GM18499 (cell line): ENCODE results near the gene TMPRSS15.

Experiments used
- ATAC-seq: cut with Tn5 transposase; IDR thresholded peaks from one replicate; pipeline ENCODE4 v1.9.1; 2021; ENCODE audit warnings: moderate number of reproducible peaks; ENCODE audit not compliant: insufficient read depth, unreplicated experiment

Gene TMPRSS15

DNA sequence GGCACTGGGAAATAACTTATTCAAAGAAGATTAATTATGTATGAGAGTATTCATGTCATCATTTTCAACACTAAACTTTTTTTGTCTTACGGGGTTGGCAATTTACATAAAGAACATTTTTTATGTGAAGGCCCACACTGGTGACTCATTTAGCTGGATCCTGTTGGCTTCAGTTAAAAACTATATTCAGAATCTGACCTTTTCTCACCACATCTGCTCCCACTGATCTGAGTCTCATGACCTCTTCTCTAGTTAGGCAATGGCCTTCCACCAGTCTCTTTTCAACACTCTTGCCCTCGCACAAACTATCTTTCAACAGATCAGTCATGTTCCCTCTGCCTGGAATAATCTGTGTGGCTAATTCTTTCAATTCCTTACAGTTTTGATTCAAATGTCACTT lies 53.4 kb downstream of the TMPRSS15 start:
- no peak for ATAC-seq

DNA sequence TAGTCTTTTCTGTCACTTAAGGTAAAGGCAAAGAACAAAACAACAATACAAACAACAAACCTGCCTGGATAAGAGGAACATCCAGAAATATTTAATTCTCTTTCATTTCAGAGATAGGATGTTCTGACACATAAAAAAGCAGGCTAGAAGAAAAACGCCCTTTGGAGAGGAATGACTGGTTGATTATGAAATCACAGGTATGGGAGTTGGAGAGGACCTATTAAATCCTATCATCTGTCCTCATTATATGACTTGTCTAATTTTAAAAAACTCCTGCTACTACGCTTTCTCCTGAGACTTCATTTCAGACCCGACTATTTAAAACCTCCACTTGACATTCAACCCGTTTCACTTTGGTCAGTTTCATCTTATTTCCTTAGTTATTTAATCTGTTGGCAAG lies 54.1 kb downstream of the TMPRSS15 start:
- no peak for ATAC-seq

- no peak for ATAC-seq
These were observed 63.1 kb downstream of the TMPRSS15 start for GRCh38 chr21:18340387-18340942.

DNA sequence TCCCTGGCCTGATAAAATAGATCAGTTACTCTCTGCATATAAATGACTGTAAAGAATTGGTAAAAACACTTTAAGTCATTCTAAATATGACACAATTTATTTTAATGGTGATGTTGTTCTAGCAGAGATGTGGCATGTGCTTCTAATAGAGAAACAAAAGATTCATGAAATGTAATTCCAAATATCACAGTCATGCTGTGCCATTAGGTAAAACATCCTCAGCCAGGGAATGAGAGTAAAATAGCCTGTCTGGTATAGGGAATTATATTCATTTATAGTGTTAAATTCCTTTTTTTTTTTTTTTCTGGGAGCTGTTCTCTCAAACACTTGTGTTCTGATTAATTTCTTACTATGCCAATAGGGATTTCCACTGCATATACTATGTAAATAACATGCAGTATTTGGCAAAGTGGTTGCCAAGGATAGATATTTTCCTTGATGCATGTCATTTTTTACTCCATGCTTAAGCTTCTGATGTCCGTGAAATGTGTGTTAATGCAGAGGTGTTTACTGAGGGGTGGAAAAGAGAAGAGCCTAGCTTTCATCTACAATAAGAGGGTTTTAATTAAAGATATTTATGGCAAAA lies 67.8 kb downstream of the TMPRSS15 start:
- no peak for ATAC-seq

GRCh38 chr21:18334066-18334465 lies 69.5 kb downstream of the TMPRSS15 start:
- ATAC-seq = no peak

DNA sequence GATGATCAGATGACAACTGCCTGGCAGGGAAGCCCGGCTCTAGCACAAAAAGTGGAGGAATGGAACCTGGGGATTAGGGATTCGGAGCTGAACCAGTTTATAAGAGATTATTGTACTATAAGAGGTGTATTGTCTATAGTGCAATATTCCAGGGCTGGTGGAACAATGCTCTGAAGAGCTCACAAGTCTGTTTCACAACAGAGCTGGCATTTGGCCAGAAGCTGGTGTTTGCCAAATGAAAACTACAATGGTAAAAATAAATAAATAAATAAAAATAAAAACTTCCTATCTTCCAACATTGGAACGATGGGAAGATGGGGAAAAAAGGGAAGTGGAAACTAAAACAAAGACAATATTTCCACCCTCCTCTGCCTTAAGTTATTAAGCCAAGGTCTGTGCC lies 85.4 kb downstream of the TMPRSS15 start:
- no peak for ATAC-seq

DNA sequence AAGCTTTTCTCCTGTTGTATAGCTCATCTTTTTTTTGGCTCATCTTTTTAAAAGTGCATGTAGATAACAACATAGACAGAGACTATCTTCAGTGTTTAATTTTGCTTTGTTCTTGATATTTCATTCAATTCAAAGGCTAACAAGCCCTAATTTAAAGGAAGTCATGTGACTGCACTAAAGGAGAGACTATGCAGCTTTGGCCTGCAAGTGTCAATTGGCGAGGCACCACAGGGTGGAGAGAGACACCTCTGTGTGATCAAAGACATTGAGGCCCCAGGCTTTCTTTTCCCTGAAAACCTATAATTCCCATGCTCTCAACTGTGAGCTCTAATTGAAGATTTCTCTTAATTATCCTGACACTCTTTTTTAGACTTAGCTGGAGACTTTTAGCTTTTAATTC lies 105.4 kb downstream of the TMPRSS15 start:
- ATAC-seq = no peak

- no peak for ATAC-seq
These were observed 109.5 kb downstream of the TMPRSS15 start for GRCh38 chr21:18294100-18294499.

GRCh38 chr21:18289876-18290275 lies 113.7 kb downstream of the TMPRSS15 start:
- no peak for ATAC-seq

GRCh38 chr21:18285379-18285778 lies 118.2 kb downstream of the TMPRSS15 start:
- no peak for ATAC-seq

DNA sequence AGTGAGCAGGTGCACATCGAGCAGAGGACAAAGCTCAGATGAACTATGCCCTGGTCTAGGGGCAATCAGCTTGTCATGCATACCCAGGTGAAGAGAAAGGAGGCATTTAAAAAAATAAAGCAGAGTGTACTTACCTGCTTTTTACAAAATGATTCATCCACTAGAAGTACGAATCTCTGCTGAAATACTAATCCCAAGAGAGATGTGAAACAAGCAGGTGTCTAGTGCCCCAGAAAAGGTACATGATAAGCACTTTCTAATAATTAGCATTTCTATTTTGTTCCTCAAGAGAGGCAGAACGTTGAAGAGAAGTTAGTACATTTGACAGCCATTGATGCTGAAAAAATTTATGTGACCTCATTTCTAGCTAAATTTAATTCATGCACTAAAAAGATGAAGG lies 127.8 kb downstream of the TMPRSS15 start:
- no peak for ATAC-seq

DNA sequence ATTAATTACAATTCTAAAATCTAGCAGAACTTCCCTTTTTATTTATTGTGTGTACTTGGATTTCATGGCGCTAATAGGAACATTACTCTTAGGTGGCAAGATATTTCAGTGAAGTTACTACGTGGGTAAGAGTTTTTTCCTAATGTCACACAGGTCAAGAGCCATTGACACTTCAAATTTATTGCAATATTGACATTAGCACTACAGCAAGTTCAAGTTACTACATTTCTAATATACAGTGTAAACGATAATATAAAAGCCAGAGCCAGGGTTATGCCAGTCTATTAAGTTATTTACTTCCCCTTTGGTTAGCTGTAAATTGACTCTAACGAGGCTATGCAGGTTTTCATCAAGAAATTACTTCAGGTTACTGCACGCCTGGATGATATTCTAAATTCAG lies 129.2 kb downstream of the TMPRSS15 start:
- ATAC-seq = no peak

- ATAC-seq = no peak
These were observed 130.2 kb downstream of the TMPRSS15 start for GRCh38 chr21:18273400-18273799.

- no peak for ATAC-seq
These were observed 133.7 kb downstream of the TMPRSS15 start for GRCh38 chr21:18269856-18270255.

DNA sequence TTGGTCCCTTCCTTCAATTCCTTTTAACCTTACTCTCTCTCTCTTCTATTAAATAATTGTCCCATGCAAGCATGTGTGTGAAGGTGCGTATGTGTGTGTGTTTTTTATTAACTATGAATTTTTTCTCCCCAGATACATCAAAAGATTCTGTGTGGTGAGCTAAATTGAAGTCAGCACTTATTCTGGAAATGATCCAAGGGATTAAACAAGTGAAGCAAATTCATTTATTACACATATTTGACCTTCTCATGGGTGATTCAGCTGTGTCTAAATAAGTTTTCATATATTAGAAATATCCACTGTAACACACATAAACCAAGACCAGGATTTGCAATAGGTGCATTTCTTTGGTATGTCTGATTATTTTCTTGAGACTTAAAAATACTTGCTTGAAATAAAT lies 134.7 kb downstream of the TMPRSS15 start:
- ATAC-seq = no peak

DNA sequence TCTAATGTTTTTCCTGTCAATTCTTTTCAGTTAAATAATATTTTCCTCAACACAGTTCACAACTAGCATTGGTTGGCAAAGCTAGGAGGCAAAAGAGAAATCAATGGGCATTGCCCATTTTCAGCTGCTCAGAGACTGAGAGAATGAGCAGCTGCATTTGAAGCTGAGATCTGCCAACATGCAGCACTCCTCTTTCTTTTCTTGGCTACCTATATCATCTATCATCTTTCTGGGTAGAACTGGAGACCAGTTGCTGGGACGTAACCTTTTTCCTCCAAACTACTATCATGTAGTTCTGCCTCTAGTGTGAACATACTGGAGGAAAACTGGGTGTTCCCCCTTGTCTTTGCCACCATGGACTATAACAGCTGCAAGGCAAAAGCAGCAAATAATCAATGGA lies 136.1 kb downstream of the TMPRSS15 start:
- ATAC-seq = no peak

DNA sequence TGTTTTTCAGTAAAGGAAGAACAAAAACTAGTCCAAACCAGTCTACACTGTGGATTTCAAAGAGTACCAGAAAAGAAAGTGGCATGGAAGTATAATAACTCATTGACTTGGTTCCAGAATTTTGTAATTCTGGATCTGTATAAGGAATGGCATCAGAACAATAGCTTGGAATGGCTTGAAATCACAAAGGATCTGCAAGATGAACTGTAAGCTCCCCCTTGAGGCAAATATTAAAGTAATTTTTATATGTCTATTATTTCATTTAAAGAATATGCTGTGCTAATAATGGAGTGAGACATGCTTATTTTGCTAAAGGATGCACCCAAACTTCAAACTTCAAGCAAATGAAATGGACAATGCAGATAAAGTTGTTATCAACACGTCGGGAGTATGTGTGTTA lies 137.6 kb downstream of the TMPRSS15 start:
- no peak for ATAC-seq

DNA sequence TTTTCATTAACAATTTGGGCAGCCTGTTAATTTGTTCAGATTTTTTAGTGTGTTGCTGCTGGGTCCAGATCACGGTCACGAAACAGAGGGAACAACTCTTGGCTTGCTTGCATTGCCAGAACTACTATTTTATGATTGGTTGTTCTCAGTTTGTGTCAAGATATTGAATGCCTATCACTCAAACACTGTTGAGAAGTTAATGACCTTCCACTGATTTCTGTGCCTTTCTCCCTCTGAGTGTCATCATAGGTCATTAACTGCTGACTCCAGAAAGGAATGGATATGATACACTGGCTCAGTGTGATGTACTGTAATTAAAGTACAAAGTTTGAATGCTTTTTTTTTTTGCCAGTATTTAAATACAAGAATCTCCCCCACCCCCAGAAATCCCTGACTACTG lies 149.8 kb downstream of the TMPRSS15 start:
- ATAC-seq = no peak

GRCh38 chr21:18253221-18253620 lies 150.4 kb downstream of the TMPRSS15 start:
- no peak for ATAC-seq

- no peak for ATAC-seq
These were observed 150.9 kb downstream of the TMPRSS15 start for GRCh38 chr21:18252680-18253079.

DNA sequence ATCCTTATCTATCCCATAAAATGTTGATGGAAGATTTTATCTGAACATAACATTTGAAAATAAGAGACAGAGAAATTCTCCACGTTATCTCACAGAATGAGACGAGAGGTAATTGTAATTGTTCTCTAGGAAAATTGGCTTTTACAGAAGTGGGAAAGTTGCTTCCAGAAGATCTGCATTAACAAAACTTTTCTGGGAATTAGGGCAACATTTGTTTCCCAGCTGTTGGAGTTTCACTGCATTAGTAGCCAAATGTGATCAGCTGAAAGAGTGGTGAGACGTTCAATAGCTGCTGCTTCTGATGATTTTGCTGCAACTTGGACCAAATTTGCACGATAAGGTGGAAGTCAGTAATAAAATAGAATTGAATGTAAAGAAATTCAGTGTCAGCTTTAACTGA lies 151.3 kb downstream of the TMPRSS15 start:
- ATAC-seq = no peak

GRCh38 chr21:18251065-18251464 lies 152.5 kb downstream of the TMPRSS15 start:
- ATAC-seq = no peak

DNA sequence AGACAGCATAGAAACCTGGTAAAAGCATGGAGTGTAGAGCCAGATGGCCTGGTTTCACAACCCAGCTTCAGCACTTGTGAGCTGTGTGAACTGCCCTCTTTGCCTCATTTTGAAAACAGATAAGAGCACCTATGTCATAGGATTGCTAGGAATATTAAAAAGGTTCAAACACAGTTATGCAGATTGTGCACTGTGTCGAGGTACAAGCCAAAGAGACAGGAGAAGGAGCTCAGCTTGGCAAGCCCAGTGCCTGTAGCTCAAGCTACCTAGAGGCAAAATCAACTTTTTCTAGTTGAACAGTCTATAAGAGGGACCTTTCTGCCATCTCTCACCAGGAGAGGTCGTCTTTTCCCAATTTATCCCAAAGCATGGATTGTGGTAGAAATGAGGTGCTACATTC lies 153.9 kb downstream of the TMPRSS15 start:
- no peak for ATAC-seq
